SK-N-MC (cell line): Measurements from ENCODE around the gene GABRG3.

Experiments
- EZH2 ChIP-seq: fragments of 200-600 bp; sonication (generic); IDR thresholded peaks from one replicate; pipeline ENCODE4 v1.6.1; 2017; ENCODE audit warnings: antibody characterized with exemption
- FOXP2 ChIP-seq: optimal IDR thresholded peaks from 2 replicates; pipeline ENCODE3; 2011; ENCODE audit warnings: mild to moderate bottlenecking, moderate library complexity; ENCODE audit not compliant: insufficient read depth; ENCODE audit errors: extremely low read length, control extremely low read depth
- POLR2AphosphoS5 ChIP-seq: IDR thresholded peaks from 2 replicates; pipeline ENCODE4 v1.6.1; 2012; ENCODE audit warnings: mild to moderate bottlenecking, low read depth, low read length, borderline replicate concordance

DNA sequence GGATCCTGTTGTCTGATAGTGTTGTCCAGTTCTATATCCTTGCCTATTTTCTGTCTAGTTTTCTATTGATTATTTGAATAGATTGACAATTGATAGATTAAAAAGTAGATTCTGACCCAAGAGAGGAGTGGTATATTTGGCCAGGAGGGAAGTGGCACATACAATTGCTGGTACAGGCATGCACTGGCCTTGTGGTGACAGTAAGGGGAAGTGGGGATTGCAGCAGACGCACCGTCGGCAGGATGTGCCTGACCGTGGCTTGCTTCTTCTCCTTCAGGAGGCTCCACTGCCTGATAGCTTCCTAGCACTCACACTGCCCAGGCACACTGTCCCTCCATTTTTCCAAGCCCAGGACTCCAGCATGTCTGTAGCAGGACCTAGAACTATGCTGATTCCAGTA is 10.5 kb downstream of the GABRG3 start:
- TF ChIP-seq EZH2 (no peak), POLR2AphosphoS5 (no peak), FOXP2 (no peak)
